GM21825 (cell line): Measurements from ENCODE around the gene MMP19.
"Not testable (repeated sequence)": the region's sequence is repeated elsewhere in the genome, so short reads cannot be mapped to it uniquely, and the experiment has no call there.

Source experiments
- ATAC-seq: cut with Tn5 transposase; IDR thresholded peaks from one replicate; pipeline ENCODE4 v1.9.1; 2021; ENCODE audit warnings: mild to moderate bottlenecking, moderate library complexity; ENCODE audit not compliant: unreplicated experiment

The MMP19 gene

GRCh38 chr12:55842681-55843429, at the start of gene MMP19:
Gene MMP19 (minus strand): TSS chr12:55842936. CDS start chr12:55842830, 106 bp downstream.
- no peak for ATAC-seq

- ATAC-seq, result no peak
These were observed 48.6 kb upstream of the MMP19 start for GRCh38 chr12:55891310-55891709.

- ATAC-seq, result no peak
These were observed 42.4 kb upstream of the MMP19 start for GRCh38 chr12:55885113-55885512.

- ATAC-seq, result no peak
These were observed 35.1 kb upstream of the MMP19 start for GRCh38 chr12:55877824-55878223.

- no peak for ATAC-seq
These were observed 33.1 kb upstream of the MMP19 start for GRCh38 chr12:55875704-55876467.

DNA sequence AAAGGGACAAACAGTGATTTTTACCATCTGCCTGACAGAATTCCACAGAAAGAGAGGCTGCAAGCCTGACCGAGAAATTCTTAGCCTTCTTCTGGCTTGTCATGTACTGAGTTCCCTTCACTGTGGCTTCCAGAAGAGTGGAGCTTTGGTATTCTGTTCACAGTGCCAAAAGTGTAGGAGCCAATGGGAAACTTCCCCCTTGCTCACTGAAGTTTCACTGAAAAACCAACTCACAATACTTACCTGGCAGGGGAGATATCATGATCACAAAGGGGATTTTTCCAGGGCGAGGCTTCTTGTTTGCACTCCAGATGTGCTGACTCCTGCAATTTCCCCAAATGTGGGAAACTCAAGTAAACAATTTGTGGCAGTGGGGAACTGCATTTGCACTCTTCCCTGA, 31.7 kb upstream of the MMP19 start:
- ATAC-seq, result no peak

- not testable (repeated sequence) for ATAC-seq
These were observed 23.8 kb upstream of the MMP19 start for GRCh38 chr12:55866454-55867004.

DNA sequence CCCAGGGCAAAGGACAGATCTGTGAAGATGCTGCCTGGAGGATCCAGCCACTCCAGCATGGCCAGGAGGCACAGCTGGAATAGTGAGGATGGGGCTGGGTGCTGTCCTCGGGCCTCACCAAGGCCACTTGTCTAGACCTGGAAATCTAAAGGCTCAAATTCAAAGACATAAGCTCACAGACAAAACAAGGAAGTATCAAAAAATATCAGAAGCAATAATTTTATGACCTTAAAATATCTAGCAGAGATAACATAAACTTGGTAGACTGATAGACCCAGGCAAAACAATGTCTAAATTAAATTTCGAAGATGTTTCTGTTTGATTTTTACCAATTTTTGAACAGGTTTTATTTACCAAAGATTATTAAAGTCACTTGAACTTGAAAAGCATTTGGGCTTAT, 22.6 kb upstream of the MMP19 start:
- no peak for ATAC-seq

DNA sequence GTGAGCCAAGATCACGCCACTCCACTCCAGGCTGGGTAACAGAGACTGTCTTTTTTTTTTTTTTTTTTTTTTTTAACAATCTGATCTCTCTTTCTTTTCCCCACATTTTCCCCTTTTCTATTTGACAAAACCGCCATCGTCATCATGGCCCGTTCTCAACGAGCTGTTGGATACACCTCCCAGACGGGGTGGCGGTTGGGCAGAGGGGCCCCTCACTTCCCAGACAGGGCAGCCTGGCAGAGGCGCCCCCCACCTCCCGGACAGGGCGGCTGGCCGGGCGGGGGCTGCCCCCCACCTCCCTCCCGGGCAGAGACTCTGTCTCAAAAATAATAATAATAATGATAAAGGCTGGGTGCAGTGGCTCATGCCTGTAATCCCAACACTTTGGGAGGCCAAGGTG, 20.2 kb upstream of the MMP19 start:
- not testable (repeated sequence) for ATAC-seq

- no peak for ATAC-seq
These were observed 19.6 kb upstream of the MMP19 start for GRCh38 chr12:55862286-55862685.

- ATAC-seq, result no peak
These were observed 19.1 kb upstream of the MMP19 start for GRCh38 chr12:55861871-55862270.

DNA sequence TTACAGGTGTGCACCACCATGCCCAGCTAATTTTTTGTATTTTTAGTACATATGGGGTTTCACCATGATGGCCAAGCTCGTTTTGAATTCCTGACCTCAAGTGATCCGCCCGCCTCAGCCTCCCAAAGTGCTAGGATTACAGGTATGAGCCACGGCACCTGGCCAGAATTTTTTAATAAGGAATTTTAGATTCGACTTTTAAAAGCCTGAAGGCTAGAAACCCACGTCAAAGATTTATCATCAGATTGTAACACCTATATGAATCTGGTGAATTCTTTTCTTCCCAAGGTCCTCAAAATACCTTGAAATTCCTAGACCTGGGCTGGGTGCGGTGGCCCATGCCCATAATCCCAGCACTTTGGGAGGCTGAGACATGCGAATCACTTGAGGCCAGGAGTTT, 18.7 kb upstream of the MMP19 start:
- no peak for ATAC-seq

DNA sequence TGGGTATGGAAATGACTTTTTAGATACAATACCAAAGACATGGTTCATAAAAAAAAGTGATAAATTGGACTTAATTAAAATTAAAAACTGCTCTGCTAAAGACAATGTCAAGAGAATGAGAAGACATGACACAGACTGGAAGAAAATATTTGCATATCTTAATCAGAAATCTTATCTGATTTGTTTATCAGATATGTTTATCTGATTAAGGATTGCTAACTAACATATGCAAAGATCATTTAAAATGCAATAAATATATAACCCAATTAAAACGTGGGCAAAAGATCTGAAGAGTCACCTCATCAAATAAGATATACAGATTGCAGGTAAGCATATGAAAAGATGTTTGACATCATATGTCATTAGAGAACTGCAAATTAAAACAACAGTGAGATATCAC, 10.0 kb upstream of the MMP19 start:
- ATAC-seq, result no peak

DNA sequence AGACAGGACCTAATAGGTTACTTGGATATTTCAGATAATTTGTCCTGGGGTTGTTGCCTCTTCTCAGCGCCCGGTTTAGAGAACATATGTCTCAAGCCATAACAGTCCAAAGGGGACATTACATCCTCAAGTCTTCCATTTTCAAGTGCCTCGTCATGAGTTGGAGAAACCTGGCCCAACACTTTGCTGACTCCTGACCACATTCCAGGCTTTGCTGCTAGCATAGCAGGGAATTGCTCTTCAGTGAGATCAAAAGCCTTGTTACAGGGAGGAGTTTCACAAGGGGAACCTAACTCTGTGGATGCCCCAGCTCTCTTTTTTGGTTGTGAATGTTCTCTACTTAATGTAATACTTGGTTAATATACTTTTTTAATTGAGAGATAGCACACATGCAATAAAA, 8.2 kb upstream of the MMP19 start:
- no peak for ATAC-seq

- ATAC-seq, result no peak
These were observed 7.7 kb upstream of the MMP19 start for GRCh38 chr12:55850401-55850800.

- no peak for ATAC-seq
These were observed 7.0 kb upstream of the MMP19 start for GRCh38 chr12:55849616-55850343.

DNA sequence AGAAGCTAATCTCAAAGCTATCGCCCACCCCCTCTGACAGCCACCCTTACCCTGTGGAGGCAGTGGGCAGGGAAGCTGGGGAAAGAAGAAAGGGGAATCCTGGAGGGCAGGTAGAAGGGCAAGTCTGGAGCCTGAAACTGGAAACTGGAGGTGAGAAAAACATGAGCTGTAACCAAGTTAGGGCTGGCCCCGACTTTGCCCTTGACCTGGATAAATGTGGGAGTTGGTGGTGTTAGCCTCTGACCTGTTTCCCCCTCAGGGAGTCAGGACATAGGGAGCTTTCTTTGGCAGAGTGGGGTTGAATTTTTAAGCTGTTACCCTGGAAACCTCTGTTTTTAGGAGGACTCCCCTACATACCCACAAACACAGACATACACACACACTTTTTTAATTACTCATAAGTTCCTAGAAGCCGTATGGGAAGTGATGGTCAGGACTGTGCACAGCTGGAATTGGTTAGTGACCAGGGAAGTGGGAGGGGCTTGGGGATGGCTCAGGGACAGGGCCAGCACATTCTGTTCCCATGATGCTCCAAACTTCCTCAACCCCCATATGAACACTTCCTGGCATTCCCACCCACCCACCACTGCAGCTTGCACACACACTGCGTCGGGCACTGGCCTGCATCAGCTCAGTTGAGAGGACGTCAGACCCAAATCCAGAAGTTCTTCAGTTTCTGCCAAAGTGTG, 5.0 kb upstream of the MMP19 start:
- ATAC-seq, result no peak

- no peak for ATAC-seq
These were observed 4.3 kb upstream of the MMP19 start for GRCh38 chr12:55847033-55847432.

GRCh38 chr12:55845785-55846496, 3.2 kb upstream of the MMP19 start:
- no peak for ATAC-seq

DNA sequence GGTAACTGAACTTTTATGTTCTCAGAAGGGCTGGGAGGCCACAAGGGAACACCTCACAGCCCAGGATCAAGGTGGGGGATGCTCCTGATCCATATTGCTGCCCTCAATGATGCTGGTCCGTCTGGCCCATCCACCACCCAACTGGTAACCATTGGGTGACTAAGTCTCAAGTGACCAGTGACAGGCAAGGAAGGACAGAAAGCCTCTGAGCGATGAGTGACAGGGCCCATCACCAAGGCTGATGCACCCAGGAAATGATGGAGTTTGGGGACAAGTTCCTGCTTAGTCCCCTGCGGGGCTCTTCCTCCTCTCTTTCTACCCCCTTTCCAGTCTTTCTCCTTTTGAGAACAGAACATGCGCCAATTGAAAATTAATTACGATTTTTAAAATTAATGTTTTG, 2.6 kb upstream of the MMP19 start:
- ATAC-seq, result no peak
